Measurements from ENCODE around the gene CMTM6. TPM values are rescaled to one million over a fixed set of nuclear protein-coding genes. Genes with fewer than 3 reads are reported as not detected.

Gene CMTM6
- total RNA-seq, 2 donors from 2014 or later: 20.2 to 40.9 TPM

DNA sequence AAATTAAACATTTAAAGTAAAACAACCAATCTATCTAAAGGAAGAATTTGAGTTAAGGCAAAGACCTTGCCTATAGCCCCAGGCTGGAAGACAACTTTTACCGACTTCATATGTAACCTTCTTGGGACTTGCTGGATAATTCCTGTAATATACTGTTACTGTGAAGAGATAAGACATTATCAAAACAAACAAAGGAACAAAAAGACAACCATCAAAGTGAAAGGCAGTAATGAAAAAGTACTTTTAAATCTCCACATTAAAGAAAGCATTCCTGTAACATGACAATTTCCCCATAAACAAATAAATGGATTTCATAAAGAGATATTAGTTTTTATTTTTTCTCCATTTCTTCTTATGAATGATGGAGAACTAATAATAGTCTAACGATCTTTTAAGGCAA lies 2.4 kb downstream of the CMTM6 start:
- 67 to 70% methylated on average over 2 of the region's 2 CpGs for WGBS, 2 donors
- ATAC-seq (no peak), DNase-seq (no peak)
- Histone ChIP-seq H3K36me3 (replicated peaks in 1 of 2; ENCODE audit: insufficient read depth in 1 of 2, low read depth in 2 of 2) (no peaks in the 10 kb centered on the region), H3K4me3 (no peak overlapping the region), H3K27ac (no peak overlapping the region), H3K27me3 (no peaks in the 10 kb centered on the region), H3K9me3 (no peaks in the 10 kb centered on the region), H3K4me1 (peaks cover 18% of the 10 kb centered on the region)
- TF ChIP-seq, protein P1, sequence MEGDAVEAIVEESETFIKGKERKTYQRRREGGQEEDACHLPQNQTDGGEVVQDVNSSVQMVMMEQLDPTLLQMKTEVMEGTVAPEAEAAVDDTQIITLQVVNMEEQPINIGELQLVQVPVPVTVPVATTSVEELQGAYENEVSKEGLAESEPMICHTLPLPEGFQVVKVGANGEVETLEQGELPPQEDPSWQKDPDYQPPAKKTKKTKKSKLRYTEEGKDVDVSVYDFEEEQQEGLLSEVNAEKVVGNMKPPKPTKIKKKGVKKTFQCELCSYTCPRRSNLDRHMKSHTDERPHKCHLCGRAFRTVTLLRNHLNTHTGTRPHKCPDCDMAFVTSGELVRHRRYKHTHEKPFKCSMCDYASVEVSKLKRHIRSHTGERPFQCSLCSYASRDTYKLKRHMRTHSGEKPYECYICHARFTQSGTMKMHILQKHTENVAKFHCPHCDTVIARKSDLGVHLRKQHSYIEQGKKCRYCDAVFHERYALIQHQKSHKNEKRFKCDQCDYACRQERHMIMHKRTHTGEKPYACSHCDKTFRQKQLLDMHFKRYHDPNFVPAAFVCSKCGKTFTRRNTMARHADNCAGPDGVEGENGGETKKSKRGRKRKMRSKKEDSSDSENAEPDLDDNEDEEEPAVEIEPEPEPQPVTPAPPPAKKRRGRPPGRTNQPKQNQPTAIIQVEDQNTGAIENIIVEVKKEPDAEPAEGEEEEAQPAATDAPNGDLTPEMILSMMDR (IDR thresholded peaks at IDR 0.05): no peak
- TF ChIP-seq POLR2A (IDR thresholded peaks at IDR 0.05): no peak
- intact Hi-C loops (cut with DNase I): no loop called here

DNA sequence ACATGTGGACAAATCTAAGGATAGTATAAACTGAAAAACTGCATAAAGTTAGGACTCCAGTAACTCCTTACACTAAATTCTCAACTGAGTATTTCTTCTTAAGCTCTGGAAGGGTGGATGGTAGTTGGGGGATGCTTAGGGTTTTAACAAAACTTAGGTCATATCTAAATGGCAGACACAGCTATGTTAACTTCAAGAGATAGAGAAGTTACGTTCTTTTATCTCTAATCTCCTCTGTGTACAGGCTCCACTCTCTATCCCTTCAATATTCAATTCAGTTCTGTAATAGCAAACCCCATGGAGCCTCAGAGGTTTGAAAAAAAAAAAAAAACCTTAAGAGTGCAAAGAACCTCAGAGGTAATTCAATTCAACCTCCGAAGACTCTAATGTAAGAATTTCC lies 3.1 kb downstream of the CMTM6 start:
- H3K9me3 ChIP-seq: no peaks in the 10 kb centered on the region
- intact Hi-C loops (cut with DNase I): no loop called here
- 71 to 79% methylated on average over 2 of the region's 2 CpGs for WGBS, 2 donors
- DNase-seq (no peak), ATAC-seq (no peak)
- H3K4me3 ChIP-seq: no peak overlapping the region
- peaks cover 18% of the 10 kb centered on the region for H3K4me1 ChIP-seq
- TF ChIP-seq, protein P1 (IDR thresholded peaks at IDR 0.05): no peak
- TF ChIP-seq POLR2A (IDR thresholded peaks at IDR 0.05): no peak
- H3K27me3 ChIP-seq: no peaks in the 10 kb centered on the region
- no peaks in the 10 kb centered on the region for H3K36me3 ChIP-seq (replicated peaks in 1 of 2; ENCODE audit: insufficient read depth in 1 of 2, low read depth in 2 of 2)
- H3K27ac ChIP-seq: no peak overlapping the region

DNA sequence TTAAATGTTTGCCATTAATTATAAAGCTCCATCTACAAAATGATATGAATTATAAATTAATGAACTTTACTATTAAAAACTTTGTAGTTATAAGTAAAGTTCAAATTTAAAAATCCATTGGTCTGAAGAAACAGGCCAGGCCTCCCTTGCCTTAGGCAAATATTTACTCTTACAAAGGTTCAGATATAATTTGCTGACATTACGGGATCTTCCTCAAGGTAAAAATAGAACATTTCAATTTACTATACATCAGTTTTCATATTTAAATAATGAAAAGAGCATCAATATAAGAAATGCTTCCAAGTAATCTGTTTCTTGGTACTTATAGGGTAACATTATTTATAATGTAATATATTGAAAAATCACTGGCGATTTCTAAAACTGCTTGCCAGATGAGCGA lies 3.7 kb downstream of the CMTM6 start:
- Histone ChIP-seq H3K9me3 (no peaks in the 10 kb centered on the region), H3K27ac (no peak overlapping the region), H3K4me3 (no peak overlapping the region), H3K27me3 (no peaks in the 10 kb centered on the region), H3K36me3 (replicated peaks in 1 of 2; ENCODE audit: insufficient read depth in 1 of 2, low read depth in 2 of 2) (no peaks in the 10 kb centered on the region), H3K4me1 (peaks cover 18% of the 10 kb centered on the region)
- DNase-seq: no peak
- TF ChIP-seq, protein P1 (IDR thresholded peaks at IDR 0.05): no peak
- TF ChIP-seq POLR2A (IDR thresholded peaks at IDR 0.05): no peak
- WGBS, 2 donors: 62 to 69% methylated on average over 3 of the region's 3 CpGs
- intact Hi-C loops (cut with DNase I): no loop called here
- ATAC-seq: no peak

DNA sequence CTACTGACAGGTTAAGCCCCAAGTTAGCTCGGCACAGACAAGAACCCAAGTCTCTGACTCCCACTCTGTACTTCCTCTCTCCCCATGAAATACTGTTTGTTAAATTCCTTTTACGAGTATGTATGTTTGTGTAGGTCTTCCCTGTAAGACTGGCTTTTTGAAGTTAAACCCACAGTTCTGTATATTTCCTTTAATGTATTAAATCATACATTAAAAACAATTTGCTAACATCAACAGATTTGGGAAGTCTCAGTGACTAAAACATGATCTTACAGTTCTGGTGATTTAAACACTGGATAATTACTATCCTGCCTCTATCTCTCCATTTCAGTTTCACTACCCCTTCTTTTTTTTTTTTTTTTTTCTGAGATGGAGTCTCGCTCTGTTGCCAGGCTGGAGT lies 4.4 kb downstream of the CMTM6 start:
- H3K9me3 ChIP-seq: no peaks in the 10 kb centered on the region
- no peak overlapping the region for H3K4me3 ChIP-seq
- no peaks in the 10 kb centered on the region for H3K36me3 ChIP-seq (replicated peaks in 1 of 2; ENCODE audit: insufficient read depth in 1 of 2, low read depth in 2 of 2)
- no peak for ATAC-seq
- WGBS, 2 donors: 68 to 90% methylated on average over 3 of the region's 3 CpGs
- peaks cover 18% of the 10 kb centered on the region for H3K4me1 ChIP-seq
- H3K27ac ChIP-seq: no peak overlapping the region
- DNase-seq: no peak
- no peak for TF ChIP-seq POLR2A (IDR thresholded peaks at IDR 0.05)
- TF ChIP-seq, protein P1 (IDR thresholded peaks at IDR 0.05): no peak
- intact Hi-C loops (cut with DNase I): no loop called here
- no peaks in the 10 kb centered on the region for H3K27me3 ChIP-seq

DNA sequence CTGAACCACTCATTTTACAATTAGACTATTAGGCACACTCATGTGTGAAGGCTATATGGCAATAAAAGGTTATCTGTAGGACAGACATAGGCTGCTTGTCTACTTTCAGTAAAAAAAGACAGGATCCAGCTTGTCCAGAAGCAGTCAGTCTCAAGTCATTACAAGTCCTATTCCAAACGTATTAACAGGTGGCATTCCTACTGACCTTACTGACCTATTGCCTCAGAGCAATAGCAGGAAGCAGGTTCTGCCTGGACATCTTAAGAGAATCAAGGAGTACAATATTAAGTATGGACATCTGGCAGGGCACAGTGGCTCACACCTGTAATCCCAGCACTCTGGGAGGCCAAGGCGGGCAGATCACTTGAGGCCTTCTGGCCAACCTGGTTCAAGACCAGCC lies 7.0 kb downstream of the CMTM6 start:
- no peak for ATAC-seq
- DNase-seq: no peak
- WGBS, 2 donors: 57 to 69% methylated on average over 2 of the region's 2 CpGs

More for the DNA sequence above, 7.0 kb downstream of the CMTM6 start:
- no peak overlapping the region for H3K4me3 ChIP-seq
- TF ChIP-seq, protein P1 (IDR thresholded peaks at IDR 0.05): no peak
- TF ChIP-seq POLR2A (IDR thresholded peaks at IDR 0.05): no peak
- no peaks in the 10 kb centered on the region for H3K9me3 ChIP-seq
- intact Hi-C loops (cut with DNase I): no loop called here
- no peaks in the 10 kb centered on the region for H3K27me3 ChIP-seq
- H3K36me3 ChIP-seq (replicated peaks in 1 of 2; ENCODE audit: insufficient read depth in 1 of 2, low read depth in 2 of 2): no peaks in the 10 kb centered on the region
- H3K27ac ChIP-seq: no peak overlapping the region
- H3K4me1 ChIP-seq: peaks cover 8% of the 10 kb centered on the region
